GM19324 (cell line): ENCODE measurements around the gene SRSF8.
A peak's percentile ranks its signal among the peaks of the same experiment; 100 is the strongest.

Experiments used
- ATAC-seq: cut with Tn5 transposase; IDR thresholded peaks from one replicate; pipeline ENCODE4 v1.9.1; 2021; ENCODE audit warnings: mild to moderate bottlenecking, moderate library complexity; ENCODE audit not compliant: unreplicated experiment, low FRiP score

SRSF8 gene

GRCh38 chr11:95067841-95068219, 1.1 kb downstream of the SRSF8 start:
- no peak for ATAC-seq

DNA sequence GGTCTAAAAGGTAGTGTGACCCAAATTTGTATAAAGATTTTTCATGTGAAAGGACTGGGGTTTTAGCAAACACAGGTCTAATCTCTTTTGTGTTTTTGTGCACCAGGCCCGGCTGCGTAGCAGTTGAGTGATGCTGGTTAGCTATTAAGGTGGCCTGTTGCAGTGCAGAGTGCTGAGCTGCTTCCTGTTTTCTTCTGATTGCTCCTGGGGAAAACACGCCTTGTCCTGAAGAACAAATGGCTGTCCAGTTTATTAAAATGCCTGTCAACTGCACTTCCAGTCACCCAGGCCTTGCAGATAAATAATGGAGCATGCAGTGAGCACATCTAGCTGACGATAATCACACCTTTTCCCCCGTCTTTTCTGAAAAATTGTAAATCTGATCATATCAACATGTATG, 1.8 kb downstream of the SRSF8 start:
- ATAC-seq: peak; percentile 54

DNA sequence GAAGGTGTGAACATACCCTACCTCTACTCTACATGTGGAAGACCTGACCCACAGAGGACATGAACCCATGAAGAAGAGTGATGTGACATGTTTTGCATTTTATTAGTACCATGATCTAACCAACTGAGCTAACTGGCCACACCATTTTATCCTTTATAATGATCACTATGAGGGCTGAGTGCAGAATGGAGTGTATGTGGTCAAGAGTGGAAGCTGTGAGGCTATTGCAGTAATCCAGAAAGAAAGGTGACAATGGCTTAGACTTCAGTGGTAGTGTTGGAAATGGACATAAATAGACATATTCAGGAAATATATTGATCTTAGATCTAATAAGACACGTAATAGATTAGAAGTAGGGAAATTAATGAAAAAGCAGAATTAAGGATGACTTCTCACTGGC, 3.8 kb downstream of the SRSF8 start:
- ATAC-seq: no peak

DNA sequence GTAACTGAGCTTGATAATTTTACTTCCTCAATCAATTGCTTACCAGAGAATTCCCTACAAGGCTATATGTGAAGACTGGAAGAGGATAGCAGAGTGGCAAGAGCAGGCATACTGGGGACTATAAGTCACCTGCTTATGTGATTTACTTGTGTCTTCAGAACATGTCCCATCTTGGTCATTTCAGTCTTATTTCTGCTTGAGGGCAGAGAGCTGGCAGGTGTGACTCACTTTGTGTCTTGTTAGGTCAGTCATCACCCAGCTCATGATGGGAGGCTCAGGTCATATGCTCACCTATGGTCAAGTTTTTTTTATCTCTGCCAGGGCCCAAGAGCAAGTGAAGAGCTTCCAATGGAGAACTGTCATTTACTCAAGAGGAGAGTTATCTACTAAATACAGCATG, 6.2 kb downstream of the SRSF8 start:
- ATAC-seq: no peak

DNA sequence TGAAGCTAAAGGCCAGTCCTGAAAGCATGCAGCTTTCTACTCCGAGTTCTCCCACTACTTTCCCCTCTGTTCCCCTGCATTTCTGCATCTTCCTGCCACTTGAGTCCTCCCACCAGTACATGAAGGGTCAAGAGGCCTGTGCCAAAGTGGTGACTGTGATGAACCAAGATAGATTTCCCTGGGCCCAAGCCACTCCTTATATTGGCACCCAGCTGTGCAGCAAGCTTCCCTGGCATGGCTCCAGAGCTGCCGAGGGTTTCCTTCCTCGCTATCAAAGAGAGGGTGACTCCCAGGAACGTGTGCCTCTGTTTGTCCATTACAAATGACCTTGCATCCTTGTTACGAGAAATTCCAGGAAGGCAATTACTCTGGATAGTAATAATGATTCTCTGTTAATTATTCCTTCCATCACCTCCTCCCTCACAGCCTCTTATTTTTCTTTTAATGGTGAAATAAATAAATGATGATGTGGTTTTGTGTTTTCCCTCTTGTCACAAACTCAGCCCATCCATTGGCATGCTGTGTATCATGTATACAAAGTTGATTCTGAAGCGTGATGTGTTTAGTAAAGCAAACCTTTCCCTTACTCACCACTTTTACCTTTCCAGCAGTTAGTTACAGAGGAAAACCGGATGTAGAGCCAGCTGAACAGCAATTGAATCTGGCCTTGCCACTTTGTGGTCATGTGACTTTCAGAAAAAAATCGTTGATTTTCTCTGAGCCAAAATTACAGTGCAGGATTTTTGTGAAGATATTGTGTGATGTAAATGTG, 8.3 kb downstream of the SRSF8 start:
- ATAC-seq: no peak

- peak; percentile 61 for ATAC-seq
Measured at GRCh38 chr11:95076416-95076815, 9.7 kb downstream of the SRSF8 start.

GRCh38 chr11:95076981-95077380, 10.3 kb downstream of the SRSF8 start:
- no peak for ATAC-seq

- ATAC-seq: no peak
Measured at GRCh38 chr11:95078526-95078925, 11.8 kb downstream of the SRSF8 start.

- ATAC-seq: no peak
Measured at GRCh38 chr11:95081010-95081409, 14.3 kb downstream of the SRSF8 start.

GRCh38 chr11:95081412-95081811, 14.7 kb downstream of the SRSF8 start:
- no peak for ATAC-seq

DNA sequence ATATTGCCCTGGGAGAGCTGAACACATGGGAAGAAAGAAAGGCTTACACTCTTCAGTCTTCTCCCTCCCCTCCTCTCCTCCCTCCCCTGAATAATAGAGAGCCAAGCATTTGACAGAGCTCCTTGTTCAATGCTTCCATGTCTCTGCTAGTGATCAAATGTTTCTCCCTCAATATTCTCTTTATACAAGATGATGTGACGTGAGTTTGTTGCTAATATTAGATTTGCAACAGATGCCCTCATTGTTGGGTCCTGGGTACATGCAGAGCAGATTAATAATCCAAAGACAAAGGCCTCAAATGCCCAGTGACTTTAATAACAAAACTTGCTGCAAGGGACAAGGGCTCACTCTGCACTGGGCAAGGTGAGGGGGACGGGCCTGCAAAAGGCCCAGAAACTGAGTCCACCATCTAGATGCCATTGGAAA, 15.9 kb downstream of the SRSF8 start:
- no peak for ATAC-seq

GRCh38 chr11:95084509-95084908, 17.8 kb downstream of the SRSF8 start:
- ATAC-seq: no peak

- no peak for ATAC-seq
Measured at GRCh38 chr11:95085117-95085816, 18.5 kb downstream of the SRSF8 start.

DNA sequence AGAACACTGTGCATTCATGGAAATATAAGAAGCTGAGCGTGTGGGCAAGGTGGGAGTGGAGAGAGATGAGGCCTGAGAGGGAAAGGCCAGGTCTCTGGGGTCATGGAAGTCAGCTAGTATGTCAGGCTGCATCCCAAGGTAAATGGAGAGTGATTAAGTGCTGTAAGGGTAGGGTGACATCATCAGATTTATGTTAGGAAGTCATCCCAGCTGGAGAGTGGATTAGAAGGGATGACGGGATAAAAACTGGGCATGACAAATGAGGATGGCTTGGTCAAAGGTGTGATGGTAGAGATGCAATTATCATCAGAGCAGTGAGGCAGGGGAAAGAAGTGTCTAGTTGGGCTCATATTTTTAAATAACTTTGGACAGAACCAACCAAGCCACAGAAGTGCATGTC, 19.4 kb downstream of the SRSF8 start:
- ATAC-seq: no peak

DNA sequence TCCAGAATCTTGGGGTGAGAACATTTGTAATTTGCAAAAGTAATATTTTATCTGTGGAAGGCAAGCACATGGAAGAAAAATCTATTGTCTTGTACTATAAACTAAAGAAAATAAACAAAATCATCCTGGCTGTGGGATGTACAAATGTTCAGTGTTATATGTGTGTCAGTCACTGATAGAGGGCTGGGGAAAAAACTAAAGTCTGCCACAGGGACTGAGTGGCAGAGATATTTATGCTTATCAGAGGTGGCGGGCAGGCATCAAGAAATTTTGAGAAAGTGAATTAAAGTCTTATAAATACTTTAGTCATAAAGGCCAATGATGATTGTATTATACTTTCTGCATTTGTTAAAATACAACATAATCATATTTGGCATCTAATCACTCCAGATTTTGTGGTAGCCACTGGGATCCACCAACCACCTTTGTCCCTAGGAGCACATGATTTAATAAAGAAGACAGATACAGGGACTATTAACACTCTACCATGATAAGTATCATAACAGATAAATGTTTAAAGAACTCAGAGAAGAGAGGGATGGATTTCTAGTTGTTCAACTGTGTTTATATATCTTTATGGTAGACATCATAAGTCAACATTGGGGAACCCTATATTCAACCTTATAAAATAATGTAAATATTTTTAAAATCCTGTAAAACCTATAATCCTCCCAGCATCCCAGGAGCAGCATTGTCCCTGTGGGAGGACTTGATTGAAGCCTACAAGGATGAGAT, 20.3 kb downstream of the SRSF8 start:
- ATAC-seq: no peak

DNA sequence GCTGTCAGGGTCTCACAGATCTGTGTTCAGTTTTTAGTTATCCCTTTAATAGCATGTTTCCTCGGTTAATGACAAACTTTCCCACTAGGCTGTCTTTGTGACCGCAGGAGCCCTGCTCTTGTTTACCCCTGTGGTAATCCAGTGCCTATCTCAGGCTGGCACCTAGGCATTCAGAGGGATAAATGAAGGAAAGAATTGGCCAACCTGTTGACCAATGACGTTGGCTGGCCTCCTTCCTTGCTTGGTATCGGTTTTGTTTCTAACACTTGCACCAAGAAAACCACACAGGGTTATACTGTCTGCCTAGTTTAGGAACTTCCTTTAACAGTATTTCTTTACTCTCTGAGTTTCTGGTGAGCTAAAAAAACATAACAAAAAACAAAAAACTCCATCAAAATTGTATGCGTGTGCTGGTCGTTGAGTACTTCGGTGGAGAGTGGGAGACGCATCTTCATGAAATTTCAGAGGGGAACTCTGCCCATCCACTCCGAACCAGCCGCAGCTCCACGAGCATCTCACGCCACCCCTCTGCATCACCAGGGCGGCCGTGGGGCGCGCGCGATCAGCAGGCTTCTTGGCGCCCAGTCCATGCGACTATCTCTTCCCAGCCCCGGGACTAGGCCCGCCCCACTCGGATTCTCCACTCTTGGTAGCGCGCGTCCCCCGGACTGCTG, 22.4 kb downstream of the SRSF8 start:
- ATAC-seq: peak; percentile 65

DNA sequence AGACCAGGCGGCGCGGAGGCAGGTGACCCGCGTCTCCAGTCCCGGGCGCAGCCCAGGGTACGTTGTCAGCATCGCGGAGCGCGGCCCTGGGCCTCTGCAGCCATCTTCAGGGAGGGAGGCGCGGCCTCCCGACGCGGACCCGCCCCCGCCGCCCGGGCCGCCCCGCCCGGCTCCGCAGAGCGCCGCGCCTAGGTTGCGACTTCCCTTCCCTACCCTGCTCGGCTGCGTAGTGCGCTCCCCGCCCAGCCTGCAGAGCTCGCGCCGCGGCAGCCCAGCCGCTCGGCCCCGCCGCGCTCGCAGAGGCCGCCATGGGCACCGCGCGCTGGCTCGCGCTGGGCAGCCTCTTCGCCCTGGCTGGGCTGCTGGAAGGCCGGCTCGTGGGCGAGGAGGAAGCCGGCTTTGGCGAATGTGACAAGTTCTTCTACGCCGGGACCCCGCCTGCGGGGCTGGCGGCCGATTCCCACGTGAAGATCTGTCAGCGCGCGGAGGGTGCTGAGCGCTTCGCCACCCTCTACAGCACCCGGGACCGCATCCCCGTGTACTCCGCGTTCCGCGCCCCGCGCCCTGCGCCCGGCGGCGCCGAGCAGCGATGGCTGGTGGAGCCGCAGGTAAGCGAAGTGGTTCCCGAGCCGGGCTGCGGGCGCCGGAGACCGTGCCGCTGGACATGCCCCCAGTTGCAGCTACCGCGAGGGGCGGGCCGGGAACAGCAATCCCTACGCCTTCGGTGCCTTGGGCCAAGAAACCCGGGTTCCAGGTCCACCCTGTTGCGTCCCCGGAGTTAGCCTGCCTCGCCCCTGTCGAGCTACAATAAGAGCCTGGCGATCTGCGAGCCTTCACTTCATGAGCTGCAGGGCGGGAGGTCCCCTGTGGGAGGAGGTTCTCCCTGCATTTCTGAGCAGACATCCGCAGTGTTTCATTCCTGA, 23.2 kb downstream of the SRSF8 start, which contains the start of gene ENDOD1:
TSS of gene ENDOD1 (plus strand) at position 227 of the 923 bp plus-strand sequence. CDS start at position 309, 82 bp downstream.
- peak; percentile 93 for ATAC-seq

GRCh38 chr11:95091663-95092180, 25.0 kb downstream of the SRSF8 start:
- ATAC-seq: no peak

GRCh38 chr11:95092549-95093324, 26.0 kb downstream of the SRSF8 start:
- no peak for ATAC-seq
